HG02852 (cell line): ENCODE results near the gene WSCD1.

Experiments
- ATAC-seq: cut with Tn5 transposase; IDR thresholded peaks from one replicate; pipeline ENCODE4 v1.9.1; 2021; ENCODE audit warnings: mild to moderate bottlenecking, moderate library complexity; ENCODE audit not compliant: unreplicated experiment

The WSCD1 gene

DNA sequence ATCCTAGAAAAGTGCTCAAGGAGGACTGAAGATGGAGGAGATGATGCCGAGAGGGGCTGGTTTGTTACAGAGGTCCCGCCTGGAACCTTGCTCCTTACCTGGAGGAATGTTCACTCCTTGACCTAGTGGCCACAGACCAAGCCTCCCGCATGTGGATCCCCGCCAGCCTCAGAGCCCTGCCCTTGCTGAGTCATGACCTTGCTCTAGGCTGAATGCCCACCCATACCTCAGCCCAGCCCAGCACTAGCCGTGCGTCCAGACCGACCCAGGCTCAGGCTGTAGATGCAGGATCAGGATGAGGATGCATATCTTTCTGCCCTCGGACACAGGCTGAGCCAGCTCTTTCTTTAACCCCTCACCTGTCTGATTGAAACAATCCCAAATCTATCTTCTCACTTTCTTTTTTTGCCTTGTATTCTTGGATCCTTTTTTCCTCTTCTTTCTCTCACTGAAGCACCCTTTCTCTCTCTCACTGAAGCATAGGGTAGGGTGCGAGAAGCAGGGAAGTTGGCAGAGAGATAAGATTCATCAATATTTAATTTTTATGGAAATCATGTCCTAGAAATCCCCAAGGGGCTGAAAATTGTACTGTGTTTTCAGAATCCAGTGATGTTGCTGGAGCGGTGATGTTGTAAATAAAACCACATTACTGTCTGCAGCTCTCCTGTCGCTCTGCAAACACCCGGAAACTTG lies 34.9 kb downstream of the WSCD1 start:
- no peak for ATAC-seq

GRCh38 chr17:6105649-6106007 lies 35.4 kb downstream of the WSCD1 start:
- no peak for ATAC-seq

- ATAC-seq, result no peak
Observed at GRCh38 chr17:6106212-6106611, 36.0 kb downstream of the WSCD1 start.

GRCh38 chr17:6107791-6108190 lies 37.6 kb downstream of the WSCD1 start:
- ATAC-seq, result no peak

DNA sequence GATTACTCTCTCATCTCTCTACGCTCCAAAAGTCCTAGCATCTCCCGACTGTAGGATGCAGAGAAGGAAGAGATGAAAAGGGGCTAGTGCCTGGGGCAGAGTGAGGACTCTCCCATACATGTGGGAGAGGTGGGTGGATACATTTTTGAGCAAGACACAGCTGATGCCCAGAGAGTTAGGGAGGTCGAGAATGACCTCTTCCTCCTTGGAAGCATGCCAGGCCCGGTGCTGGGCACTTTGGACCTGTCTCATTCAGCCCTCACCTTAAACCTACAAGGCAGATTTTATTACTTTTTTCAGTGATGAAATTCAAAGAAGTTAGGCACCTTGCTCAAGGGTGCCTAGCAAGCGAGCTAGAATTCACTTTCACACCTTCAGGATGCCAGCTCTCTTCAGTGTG lies 38.2 kb downstream of the WSCD1 start:
- ATAC-seq, result no peak

GRCh38 chr17:6108987-6109386 lies 38.8 kb downstream of the WSCD1 start:
- no peak for ATAC-seq

- no peak for ATAC-seq
Observed at GRCh38 chr17:6109536-6109935, 39.4 kb downstream of the WSCD1 start.

DNA sequence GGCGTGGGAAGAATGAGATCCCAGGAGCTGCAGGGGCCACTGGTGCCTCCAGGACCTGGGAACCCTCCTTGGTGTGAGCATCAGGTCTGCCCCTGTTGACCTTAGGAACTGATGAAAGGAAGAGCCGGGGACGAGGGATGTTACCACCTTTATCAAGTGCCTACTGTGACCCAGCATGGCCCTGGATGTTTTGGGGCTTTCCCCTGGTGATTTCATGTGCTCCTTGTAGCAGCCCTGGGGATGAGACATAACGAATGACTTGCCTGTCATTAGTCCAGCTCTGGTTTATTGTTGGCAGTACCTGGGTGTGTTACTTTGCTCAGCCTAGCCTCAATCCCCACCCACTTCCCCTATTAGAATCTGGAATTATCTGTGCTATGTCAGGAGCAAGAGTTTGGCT lies 39.9 kb downstream of the WSCD1 start:
- ATAC-seq, result no peak

GRCh38 chr17:6110592-6110991 lies 40.4 kb downstream of the WSCD1 start:
- ATAC-seq, result no peak

DNA sequence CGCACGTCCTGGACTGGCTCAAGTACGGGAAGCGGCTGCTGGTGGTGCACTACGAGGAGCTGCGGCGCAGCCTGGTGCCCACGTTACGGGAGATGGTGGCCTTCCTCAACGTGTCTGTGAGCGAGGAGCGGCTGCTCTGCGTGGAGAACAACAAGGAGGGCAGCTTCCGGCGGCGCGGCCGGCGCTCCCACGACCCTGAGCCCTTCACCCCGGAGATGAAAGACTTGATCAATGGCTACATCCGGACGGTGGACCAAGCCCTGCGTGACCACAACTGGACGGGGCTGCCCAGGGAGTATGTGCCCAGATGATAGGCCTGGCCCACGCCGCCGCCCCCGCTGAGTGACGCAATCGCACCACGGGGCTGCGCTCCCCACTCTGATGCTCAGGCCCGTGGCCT lies 50.2 kb downstream of the WSCD1 start:
- ATAC-seq, result no peak

- no peak for ATAC-seq
Observed at GRCh38 chr17:6124856-6125255, 54.7 kb downstream of the WSCD1 start.

- ATAC-seq, result no peak
Observed at GRCh38 chr17:6126768-6127167, 56.6 kb downstream of the WSCD1 start.

DNA sequence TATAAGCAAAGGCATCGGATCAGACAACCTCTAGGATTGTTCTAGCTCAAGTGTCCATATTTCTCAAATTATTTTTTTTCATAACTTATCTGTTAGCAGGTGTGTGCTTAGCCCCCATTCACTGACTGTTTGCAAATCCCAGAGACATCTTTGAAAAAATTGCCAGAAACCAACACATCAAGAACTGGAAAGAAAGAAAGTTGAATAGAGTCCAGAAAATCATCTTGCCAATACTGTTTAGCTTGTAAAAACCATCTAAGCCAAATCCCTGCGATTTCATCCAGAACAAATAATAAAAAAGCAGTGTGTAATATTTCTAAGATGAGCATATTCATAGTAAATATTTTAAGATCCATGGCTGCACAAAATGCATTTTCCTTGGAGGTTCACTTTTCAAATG lies 64.5 kb downstream of the WSCD1 start:
- ATAC-seq, result no peak

GRCh38 chr17:6135236-6135635 lies 65.1 kb downstream of the WSCD1 start:
- ATAC-seq, result no peak

DNA sequence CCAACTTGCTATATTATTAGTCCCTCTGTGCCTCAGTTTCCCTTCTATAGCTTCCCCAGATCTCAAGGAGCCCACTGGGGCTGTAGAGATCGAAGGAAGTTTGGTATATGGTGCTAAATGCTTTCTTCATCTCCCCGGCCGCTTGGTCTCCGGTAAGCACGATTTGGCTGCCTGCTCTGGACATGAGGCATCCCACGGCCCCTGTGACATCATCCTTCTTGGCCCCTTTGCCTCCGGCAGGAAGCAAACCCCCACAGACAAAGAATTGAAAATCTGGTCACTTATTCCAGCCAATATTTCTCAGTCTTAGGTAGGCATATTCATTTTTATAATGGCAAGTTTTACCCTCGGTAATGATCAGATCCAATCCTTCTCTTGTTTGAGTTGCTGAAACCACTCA lies 65.8 kb downstream of the WSCD1 start:
- no peak for ATAC-seq

GRCh38 chr17:6137716-6138502 lies 67.7 kb downstream of the WSCD1 start:
- ATAC-seq, result no peak

- no peak for ATAC-seq
Observed at GRCh38 chr17:6138761-6139446, 68.7 kb downstream of the WSCD1 start.

GRCh38 chr17:6139447-6139832 lies 69.3 kb downstream of the WSCD1 start:
- no peak for ATAC-seq

- no peak for ATAC-seq
Observed at GRCh38 chr17:6140188-6140587, 70.0 kb downstream of the WSCD1 start.

DNA sequence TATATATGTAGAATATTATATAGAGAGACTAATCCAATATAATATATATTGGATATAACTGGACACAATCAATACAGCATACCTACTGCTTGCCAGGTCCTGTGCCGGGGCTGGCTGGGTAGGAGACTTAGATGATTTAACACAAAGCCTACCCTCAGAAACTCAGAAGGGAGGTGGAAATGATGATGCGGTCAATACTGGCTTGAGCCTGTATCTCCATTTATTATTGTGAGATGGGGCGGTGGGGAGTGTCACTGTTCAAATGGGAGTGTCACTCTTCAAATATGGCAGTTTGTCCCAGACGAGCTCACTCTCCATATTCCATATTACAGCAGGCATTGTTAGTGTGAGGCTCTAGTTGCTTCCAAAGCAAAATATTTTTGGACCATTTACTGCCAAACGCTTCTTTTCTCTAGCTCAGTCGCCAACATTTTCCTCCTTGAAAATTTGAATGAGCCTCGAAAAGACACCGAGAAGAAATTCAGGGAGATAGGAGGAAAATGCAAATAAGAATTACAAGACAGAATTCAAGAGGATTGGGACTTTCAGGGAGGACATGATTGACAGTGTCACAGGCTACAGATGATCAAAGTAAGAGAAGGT lies 70.7 kb downstream of the WSCD1 start:
- ATAC-seq, result no peak

- ATAC-seq, result no peak
Observed at GRCh38 chr17:6142701-6143100, 72.5 kb downstream of the WSCD1 start.

DNA sequence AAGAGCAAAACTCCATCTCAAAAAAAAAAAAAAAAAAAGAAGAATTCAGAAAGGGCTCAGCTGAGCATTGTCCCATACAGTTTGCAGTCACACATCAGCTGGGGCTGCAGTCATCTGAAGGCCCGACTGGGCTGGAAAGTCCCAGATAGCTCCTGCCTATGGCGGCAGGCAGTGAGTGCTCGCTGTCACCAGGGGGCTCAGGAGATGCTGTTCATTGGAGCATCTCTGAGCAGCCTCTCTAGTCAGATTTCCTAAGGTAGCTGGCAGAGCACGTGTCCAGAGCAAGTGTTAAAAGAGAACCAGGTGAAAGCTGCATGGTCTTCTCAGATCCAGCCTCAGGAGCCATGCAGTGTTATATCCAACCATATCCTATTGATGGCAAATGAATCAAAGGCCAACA lies 75.8 kb downstream of the WSCD1 start:
- ATAC-seq, result no peak
